Coronary artery (tissue), 2 donors: Measurements from ENCODE around the gene EXD2.
A peak's percentile ranks its signal among the peaks of the same experiment; 100 is the strongest.

Source experiments
- DNase-seq: peaks from one replicate; pipeline ENCODE4 v3.0.0-alpha.2; 2017; ENCODE audit warnings: low spot score
- H3K27ac ChIP-seq, 2 donors: fragments of 200-600 bp; sonication (generic); one replicate each; pipeline ENCODE4 v1.5.1; 2016 to 2019
- H3K4me3 ChIP-seq: fragments of 200-600 bp; sonication (generic); 2 replicates; pipeline ENCODE4 v1.5.1; 2016; ENCODE audit warnings: mild to moderate bottlenecking, moderate library complexity
- TF ChIP-seq, protein P1 (sequence below): fragments of 200-600 bp; sonication (generic); IDR thresholded peaks from one replicate; pipeline ENCODE4 v1.5.1; 2019; ENCODE audit warnings: antibody characterized with exemption

EXD2 gene

DNA sequence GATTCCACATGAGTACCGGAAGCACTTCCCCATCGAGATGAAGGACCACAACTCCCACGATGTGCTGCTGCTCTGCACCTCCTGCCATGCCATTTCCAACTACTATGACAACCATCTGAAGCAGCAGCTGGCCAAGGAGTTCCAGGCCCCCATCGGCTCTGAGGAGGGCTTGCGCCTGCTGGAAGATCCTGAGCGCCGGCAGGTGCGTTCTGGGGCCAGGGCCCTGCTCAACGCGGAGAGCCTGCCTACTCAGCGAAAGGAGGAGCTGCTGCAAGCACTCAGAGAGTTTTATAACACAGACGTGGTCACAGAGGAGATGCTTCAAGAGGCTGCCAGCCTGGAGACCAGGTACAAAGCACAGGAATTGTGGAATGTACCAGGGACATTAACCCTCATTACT, 46.3 kb downstream of the EXD2 start:
- no peak for DNase-seq
- H3K27ac ChIP-seq: no peak overlapping the region
- H3K4me3 ChIP-seq: no peak overlapping the region
- TF ChIP-seq, protein P1, sequence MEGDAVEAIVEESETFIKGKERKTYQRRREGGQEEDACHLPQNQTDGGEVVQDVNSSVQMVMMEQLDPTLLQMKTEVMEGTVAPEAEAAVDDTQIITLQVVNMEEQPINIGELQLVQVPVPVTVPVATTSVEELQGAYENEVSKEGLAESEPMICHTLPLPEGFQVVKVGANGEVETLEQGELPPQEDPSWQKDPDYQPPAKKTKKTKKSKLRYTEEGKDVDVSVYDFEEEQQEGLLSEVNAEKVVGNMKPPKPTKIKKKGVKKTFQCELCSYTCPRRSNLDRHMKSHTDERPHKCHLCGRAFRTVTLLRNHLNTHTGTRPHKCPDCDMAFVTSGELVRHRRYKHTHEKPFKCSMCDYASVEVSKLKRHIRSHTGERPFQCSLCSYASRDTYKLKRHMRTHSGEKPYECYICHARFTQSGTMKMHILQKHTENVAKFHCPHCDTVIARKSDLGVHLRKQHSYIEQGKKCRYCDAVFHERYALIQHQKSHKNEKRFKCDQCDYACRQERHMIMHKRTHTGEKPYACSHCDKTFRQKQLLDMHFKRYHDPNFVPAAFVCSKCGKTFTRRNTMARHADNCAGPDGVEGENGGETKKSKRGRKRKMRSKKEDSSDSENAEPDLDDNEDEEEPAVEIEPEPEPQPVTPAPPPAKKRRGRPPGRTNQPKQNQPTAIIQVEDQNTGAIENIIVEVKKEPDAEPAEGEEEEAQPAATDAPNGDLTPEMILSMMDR: no peak

DNA sequence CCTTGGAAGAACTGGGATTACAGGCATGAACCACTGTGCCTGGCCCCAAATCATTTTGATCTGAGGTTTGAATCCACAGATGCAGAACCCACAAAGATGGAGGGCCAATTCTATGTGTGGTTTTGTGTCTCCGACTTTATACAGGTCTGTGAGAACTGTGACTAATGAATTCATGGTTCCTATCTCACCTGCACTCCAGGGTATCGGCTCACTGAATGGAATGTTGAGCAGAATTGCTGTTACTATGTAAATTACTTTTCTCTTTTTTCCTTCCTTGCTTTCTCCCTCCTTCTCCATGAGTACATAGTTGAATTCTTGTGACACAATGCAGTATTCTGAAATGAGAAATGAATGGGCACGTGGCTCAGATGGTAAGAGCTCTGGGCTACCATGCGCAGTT, 47.6 kb downstream of the EXD2 start:
- TF ChIP-seq, protein P1: no peak
- no peak overlapping the region for H3K4me3 ChIP-seq
- no peak overlapping the region for H3K27ac ChIP-seq
- DNase-seq: no peak

DNA sequence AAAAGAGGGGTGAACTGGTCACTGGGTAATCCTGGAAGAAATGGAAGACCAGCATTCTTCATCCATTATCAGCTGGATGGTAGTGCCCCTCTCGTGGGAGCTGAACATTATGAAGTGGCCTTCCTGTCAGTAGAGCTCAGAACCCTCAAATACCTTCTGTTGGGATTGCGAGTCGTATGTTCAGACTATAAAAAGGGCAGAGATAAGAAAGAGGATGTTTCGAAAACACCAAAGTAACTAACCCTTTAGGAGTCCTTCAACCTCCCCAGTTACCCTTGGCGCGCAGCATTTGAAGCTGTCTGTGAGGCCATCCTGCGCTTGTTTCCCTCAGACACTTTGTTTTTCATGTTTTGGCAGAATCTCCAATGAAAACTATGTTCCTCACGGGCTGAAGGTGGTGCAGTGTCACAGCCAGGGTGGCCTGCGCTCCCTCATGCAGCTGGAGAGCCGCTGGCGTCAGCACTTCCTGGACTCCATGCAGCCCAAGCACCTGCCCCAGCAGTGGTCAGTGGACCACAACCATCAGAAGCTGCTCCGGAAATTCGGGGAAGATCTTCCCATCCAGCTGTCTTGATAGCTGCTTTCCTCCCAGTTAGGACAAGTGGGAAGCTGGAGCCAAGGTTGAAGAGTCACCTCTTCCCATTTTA, 49.4 kb downstream of the EXD2 start:
- Histone ChIP-seq H3K4me3 (no peak overlapping the region), H3K27ac (no peak overlapping the region)
- no peak for DNase-seq
- TF ChIP-seq, protein P1: no peak

DNA sequence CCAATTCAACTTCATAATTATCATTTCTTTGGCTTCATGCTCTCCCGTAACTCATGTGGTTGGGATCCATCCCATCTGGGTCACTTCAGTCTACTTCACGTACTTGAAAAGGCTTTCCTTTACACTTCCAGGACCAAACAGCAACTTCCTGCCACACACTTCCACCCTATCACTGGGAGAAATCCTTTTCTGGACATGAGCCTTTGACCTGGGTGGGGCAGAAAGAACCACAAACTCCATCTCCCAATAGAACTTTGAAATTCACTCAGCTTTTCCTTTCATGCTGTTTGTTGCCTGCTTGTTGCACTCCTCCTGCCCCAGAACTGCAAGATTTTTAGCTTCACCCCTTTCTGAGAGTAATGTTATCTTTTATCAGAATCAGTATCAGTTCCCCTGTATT, 50.3 kb downstream of the EXD2 start:
- no peak overlapping the region for H3K27ac ChIP-seq
- H3K4me3 ChIP-seq: no peak overlapping the region
- no peak for DNase-seq
- TF ChIP-seq, protein P1: no peak

DNA sequence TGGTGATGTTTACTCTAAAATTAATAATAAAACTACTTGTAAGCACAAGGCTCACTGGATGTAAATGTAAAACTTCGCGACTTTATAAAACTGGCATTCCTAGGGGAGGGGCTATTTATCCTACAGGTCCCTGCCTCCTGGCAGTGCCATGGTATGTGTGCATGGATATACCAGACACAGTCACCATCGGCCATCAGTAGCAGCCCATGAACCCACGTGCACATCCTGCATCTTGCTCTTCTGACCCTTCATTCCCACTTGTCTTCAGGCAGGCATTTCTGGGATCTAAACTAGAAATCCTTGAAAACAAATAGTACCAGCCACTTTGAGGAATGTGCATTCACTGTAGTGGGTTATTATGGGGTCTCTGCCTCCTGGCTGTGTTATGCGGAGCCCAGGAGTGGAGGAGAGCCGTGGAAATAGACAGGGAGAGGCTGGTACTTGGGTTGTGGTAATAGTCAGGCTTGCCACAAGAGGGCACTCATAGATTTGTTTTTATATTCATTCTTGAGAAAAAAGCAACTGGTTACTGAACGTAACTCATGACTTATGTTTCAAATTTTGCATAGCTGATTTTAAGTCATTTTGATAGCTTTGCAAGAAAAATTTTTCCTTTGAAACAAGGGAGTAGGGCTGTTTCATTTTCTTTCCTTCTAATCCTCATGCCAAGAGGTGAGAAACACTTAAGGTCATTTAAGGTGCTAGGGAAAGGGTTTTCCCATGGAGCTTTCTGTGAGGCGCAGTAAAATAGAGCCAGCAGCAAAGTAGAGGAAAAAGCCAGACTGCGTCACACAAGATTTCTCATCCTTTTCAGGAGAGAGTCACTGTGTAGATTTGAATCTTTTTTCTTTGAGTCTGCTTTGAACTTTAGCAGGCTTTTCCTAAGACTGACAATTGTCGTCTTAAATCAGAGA, 51.3 kb downstream of the EXD2 start:
- no peak overlapping the region for H3K4me3 ChIP-seq
- H3K27ac ChIP-seq: peak overlapping the region in 1 of 2 donors; percentile 30
- DNase-seq: no peak
- TF ChIP-seq, protein P1: peak; percentile 72

DNA sequence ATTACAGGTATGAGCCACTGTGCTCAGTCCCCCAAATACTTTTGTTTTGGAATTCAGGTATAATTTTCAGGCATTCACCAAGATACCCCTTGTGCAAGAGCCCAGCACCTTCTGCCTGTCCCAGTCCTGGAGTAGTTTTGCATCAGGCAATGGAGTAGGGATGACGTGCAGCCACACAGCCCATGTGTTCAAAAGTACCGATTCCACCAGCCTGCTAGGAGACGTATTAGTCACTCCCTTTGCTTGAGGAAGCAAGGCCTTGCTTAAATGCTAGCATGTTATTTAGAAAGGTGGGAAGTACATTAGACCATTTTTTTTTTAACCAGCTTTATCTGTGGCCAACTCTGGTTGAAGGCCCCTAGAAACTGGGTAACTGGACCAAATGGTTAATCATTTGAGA, 53.6 kb downstream of the EXD2 start:
- TF ChIP-seq, protein P1: no peak
- no peak for DNase-seq
- H3K27ac ChIP-seq: no peak overlapping the region
- no peak overlapping the region for H3K4me3 ChIP-seq
